ENCODE data around the gene IGF1.

DNA sequence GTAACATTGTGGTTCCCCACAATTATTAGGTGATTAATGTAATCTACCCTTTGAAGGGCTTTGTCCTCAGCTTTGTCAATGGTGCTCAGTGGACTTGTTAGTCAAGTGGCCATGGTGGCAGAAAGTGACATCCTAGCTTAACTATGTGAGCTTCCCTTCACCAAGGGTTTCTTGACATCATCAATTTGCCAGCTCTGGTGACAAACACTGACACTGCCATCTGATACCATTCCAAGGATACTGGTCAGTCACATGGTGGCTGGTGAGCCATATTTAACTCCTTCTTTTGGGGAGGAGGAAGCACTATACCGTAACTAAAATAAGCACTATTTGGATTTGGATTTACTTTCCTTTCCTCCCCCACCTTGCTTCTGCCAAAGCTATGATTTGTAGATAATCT lies 115.7 kb downstream of the IGF1 start:
- no peak for TF ChIP-seq POLR2A (IDR thresholded peaks at IDR 0.05; ENCODE audit: low read depth, low read length)
- TF ChIP-seq POLR2AphosphoS5 (IDR thresholded peaks at IDR 0.05; ENCODE audit: low read depth, low read length), result no peak
- TF ChIP-seq TAF1 (IDR thresholded peaks at IDR 0.05; ENCODE audit: borderline replicate concordance, low read depth, low read length), result no peak
